Stimulated activated CD4-positive, alpha-beta T cell treated with anti-CD3 and anti-CD28 coated beads, Interleukin-1b, Interleukin-23, amount 100 ng/mL, for 48 hours (primary cell): ENCODE data around the gene KRT83.

Experiments
- DNase-seq: peaks from one replicate; pipeline ENCODE4 v3.0.0-alpha.2; 2020

The KRT83 gene

GRCh38 chr12:52331039-52331438 is 9.8 kb upstream of the KRT83 start:
- no peak for DNase-seq

GRCh38 chr12:52327830-52328500 is 6.8 kb upstream of the KRT83 start:
- no peak for DNase-seq

GRCh38 chr12:52327052-52327829 is 6.0 kb upstream of the KRT83 start:
- peak; percentile 83 for DNase-seq

- DNase-seq, result no peak
These were observed 2.9 kb upstream of the KRT83 start for GRCh38 chr12:52324153-52324444.

GRCh38 chr12:52323416-52324152 is 2.4 kb upstream of the KRT83 start:
- DNase-seq, result no peak

- no peak for DNase-seq
These were observed 1.8 kb upstream of the KRT83 start for GRCh38 chr12:52323001-52323400.

- no peak for DNase-seq
These were observed 871 bp upstream of the KRT83 start for GRCh38 chr12:52322069-52322468.

- no peak for DNase-seq
These were observed 220 bp upstream of the KRT83 start for GRCh38 chr12:52321418-52321817.

GRCh38 chr12:52319097-52319496 is 2.1 kb downstream of the KRT83 start:
- no peak for DNase-seq

GRCh38 chr12:52318241-52318990 is 2.8 kb downstream of the KRT83 start:
- DNase-seq, result no peak

- DNase-seq, result no peak
These were observed 3.6 kb downstream of the KRT83 start for GRCh38 chr12:52317468-52318052.

GRCh38 chr12:52316701-52317100 is 4.5 kb downstream of the KRT83 start:
- no peak for DNase-seq

- no peak for DNase-seq
These were observed 4.9 kb downstream of the KRT83 start for GRCh38 chr12:52316290-52316689.

GRCh38 chr12:52315721-52316120 is 5.5 kb downstream of the KRT83 start:
- peak; percentile 46 for DNase-seq

- DNase-seq, result no peak
These were observed 6.7 kb downstream of the KRT83 start for GRCh38 chr12:52314511-52314910.

GRCh38 chr12:52313926-52314325 is 7.3 kb downstream of the KRT83 start:
- DNase-seq, result no peak

GRCh38 chr12:52313461-52313860 is 7.7 kb downstream of the KRT83 start:
- DNase-seq, result no peak

- DNase-seq, result no peak
These were observed 9.1 kb downstream of the KRT83 start for GRCh38 chr12:52312086-52312485.

- DNase-seq, result no peak
These were observed 9.9 kb downstream of the KRT83 start for GRCh38 chr12:52311285-52311648.

GRCh38 chr12:52310622-52311284 is 10.4 kb downstream of the KRT83 start:
- no peak for DNase-seq

- DNase-seq, result no peak
These were observed 12.3 kb downstream of the KRT83 start for GRCh38 chr12:52308806-52309425.
